NCI-H2107 treated with DMSO at 0.1 percent for 48 hours (cell line): ENCODE results near the gene PICALM.
A peak's percentile ranks its signal among the peaks of the same experiment; 100 is the strongest.
"Not testable (repeated sequence)": the region's sequence is repeated elsewhere in the genome, so short reads cannot be mapped to it uniquely, and the experiment has no call there.

Source experiments
- DNase-seq: peaks from one replicate; lab custom pipeline; 2025; ENCODE audit not compliant: unreplicated experiment; lab: John Stamatoyannopoulos, UW

PICALM gene

GRCh38 chr11:85947431-85948272 lies 121.2 kb downstream of the PICALM start:
- DNase-seq: no peak

GRCh38 chr11:85946221-85946620 lies 122.7 kb downstream of the PICALM start:
- DNase-seq: no peak

GRCh38 chr11:85945788-85946187 lies 123.1 kb downstream of the PICALM start:
- no peak for DNase-seq

DNA sequence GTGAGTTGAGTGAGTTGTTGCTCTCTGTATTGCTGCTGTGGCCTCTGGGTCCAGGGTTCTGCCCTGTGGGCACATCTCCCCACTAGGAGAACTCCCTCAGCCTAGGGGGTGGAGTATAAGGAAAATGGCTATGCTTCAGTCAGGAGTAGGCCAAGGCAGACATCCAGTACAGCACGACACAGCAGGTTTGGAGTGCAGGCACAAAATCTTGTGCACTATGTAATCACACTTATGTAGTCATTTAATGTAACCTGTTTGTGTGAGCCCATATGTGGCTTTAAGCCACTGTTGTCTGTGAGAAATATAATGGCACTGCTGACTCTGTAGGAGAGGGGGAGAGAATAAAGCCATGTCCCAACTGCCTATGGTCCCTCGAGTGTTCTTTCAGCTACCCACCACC lies 123.6 kb downstream of the PICALM start:
- DNase-seq: no peak

- DNase-seq: peak; percentile 27
Observed at GRCh38 chr11:85941380-85941973, 127.4 kb downstream of the PICALM start.

DNA sequence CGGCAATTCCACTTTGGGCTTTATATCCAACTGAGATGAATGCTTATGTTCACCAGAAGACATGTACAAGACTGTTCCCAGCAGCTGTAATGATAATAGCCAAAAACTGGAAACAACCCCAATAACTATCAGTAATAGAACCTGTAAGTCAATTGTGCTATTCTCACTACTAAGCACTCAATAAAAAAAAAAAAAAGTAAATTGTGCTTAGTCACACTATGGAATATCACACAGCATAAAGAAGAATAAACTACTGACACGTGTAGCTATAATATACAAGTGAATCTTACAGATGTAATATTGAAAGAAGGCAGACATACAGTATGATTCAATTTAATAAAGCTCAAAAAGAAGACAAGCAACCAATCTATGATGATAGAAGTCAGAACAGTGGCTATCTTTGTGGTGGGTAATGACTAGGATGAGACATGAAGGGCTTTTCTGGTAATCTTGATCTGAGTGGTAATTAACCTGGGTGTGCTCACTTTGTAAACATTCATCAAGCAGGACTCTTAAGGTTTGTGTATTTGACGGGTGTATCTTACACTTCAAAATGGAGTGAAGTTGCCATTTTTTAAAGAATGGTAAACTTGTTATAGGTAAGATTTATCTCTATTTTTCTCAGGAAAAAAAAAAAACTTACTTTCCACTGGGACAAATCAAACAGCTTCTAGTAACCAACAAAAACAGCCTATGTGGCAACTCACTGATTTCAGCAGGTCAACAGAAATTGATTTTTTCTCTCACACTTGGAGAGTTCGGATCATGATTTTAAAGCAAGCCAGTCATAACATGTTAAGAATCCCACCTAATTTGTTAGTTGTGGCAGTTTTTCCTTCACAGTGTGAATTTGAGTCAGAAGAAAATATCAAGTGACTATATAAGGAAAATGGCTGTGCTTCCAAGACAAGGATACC lies 129.5 kb downstream of the PICALM start:
- no peak for DNase-seq

GRCh38 chr11:85937835-85938234 lies 131.0 kb downstream of the PICALM start:
- no peak for DNase-seq

DNA sequence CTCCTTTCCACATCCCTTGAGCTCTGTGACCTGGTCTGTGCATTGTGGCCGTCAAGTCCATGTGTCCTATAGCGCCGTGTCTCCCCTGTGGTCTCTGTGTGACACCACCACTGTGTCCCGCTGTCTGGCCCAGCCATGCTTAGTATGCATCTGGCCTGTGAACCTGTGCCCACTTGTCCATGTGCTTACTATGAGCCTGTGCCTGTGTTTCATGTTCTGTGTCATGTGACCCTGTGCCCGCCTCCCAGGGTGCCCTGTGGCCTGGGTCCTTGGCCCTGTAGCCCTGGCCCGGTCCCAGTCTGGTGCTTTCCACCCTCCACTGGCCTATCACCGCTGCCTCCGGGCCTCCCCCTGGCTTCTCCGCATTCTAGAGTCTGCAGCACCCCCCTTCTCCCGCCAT lies 133.1 kb downstream of the PICALM start:
- no peak for DNase-seq

- no peak for DNase-seq
Observed at GRCh38 chr11:85934596-85935169, 134.2 kb downstream of the PICALM start.

DNA sequence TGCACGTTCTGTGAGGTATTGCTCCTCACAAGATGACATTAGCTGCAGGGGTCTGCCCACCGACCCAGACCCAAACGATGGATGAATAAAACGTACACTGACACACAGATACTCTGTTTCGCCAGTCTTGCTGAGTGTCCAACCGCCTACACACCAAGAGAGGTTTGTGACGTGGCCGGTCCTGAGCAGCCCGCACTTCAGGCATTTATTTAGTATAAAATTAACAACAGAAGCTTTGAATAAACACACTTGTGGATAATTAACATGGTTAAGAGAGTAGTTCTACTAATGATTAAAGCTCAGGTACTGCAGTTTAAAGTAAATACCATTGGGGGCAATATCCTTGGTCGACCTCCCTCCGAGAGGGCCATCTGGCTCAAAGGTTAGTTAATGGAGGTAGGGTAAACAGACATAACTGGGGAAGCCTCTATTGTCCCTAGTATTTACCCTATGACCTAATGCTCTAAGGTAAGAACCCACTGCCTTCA lies 138.0 kb downstream of the PICALM start:
- DNase-seq: no peak

DNA sequence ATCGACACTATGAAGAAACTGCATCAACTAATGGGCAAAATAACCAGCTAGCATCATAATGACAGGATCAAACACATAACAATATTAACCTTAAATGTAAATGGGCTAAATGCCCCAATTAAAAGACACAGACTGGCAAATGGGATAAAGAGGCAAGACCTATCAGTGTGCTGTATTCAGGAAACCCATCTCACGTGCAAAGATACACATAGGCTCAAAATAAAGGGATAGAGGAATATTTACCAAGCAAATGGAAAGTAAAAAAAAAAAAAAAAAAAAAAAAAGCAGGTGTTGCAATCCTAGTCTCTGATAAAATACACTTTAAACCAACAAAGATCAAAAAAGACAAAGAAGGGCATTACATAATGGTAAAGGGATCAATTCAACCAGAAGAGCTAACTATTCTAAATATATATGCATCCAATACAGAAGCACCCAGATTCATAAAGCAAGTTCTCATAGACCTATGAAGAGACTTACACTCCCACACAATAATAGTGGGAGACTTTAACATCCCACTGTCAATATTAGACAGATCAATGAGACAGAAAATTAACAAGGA lies 142.2 kb downstream of the PICALM start:
- DNase-seq: not testable (repeated sequence)

GRCh38 chr11:85923455-85923854 lies 145.4 kb downstream of the PICALM start:
- DNase-seq: no peak

GRCh38 chr11:85922367-85922766 lies 146.5 kb downstream of the PICALM start:
- DNase-seq: no peak

DNA sequence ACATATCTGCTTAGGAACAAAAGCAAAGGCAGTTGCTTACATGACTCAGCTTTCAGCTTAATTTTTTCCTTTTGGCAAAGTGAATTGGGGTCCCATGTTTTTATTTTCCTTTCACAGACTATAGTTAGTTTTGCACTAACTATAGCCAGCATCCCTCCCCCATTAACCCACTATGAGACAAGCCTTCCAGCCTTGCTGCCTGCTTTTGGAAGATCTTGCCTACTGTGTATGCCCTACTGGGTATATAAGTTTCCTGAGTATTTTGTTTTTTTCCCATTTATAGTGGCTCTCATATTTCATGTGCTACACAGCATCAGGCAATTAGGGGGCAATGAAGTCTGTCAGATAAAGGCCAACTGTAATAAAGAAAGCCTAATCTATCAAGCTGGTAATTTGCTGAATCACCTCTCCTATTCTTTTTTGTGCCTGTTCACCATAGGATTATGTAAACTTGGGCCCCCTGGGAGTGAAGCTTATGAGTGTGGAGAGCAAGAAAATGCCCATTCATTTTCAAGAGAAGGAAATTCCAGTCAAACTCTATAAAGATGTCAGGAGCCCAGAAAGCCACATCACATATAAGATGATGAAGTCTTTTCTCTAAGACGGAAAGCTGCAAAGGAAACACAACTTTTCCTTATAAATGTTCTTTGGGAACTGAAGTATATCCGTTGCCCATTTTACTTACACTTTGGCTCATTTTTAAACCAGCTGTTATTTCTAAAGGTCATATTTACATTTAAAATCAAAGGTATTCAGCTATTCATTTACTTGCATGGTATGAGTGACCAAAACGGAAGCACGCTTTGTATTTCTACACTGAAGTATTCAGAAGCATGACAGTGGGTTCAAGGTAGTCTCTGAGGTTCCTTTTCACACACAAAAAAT lies 149.7 kb downstream of the PICALM start:
- peak; percentile 10 for DNase-seq

GRCh38 chr11:85914425-85914824 lies 154.5 kb downstream of the PICALM start:
- no peak for DNase-seq

GRCh38 chr11:85913513-85913912 lies 155.4 kb downstream of the PICALM start:
- DNase-seq: no peak

GRCh38 chr11:85912414-85912813 lies 156.5 kb downstream of the PICALM start:
- DNase-seq: no peak
